GM21786 (cell line): ENCODE results near the gene SYCP1.
"Not testable (repeated sequence)": the region's sequence is repeated elsewhere in the genome, so short reads cannot be mapped to it uniquely, and the experiment has no call there.

Experiments
- ATAC-seq: cut with Tn5 transposase; IDR thresholded peaks from one replicate; pipeline ENCODE4 v1.9.1; 2021; ENCODE audit not compliant: unreplicated experiment

SYCP1 gene

GRCh38 chr1:114976891-114977290 lies 122.2 kb downstream of the SYCP1 start:
- ATAC-seq: no peak

- no peak for ATAC-seq
Observed at GRCh38 chr1:114979278-114979891, 124.7 kb downstream of the SYCP1 start.

- no peak for ATAC-seq
Observed at GRCh38 chr1:114982251-114982650, 127.6 kb downstream of the SYCP1 start.

- ATAC-seq: no peak
Observed at GRCh38 chr1:114986286-114986685, 131.6 kb downstream of the SYCP1 start.

GRCh38 chr1:114988095-114988494 lies 133.4 kb downstream of the SYCP1 start:
- ATAC-seq: no peak

- no peak for ATAC-seq
Observed at GRCh38 chr1:114997510-114998289, 143.0 kb downstream of the SYCP1 start.

- ATAC-seq: no peak
Observed at GRCh38 chr1:115006191-115006590, 151.5 kb downstream of the SYCP1 start.

GRCh38 chr1:115012006-115012405 lies 157.3 kb downstream of the SYCP1 start:
- ATAC-seq: no peak

- ATAC-seq: no peak
Observed at GRCh38 chr1:115012434-115012833, 157.8 kb downstream of the SYCP1 start.

- ATAC-seq: no peak
Observed at GRCh38 chr1:115013792-115014191, 159.1 kb downstream of the SYCP1 start.

- ATAC-seq: not testable (repeated sequence)
Observed at GRCh38 chr1:115019549-115019948, 164.9 kb downstream of the SYCP1 start.

GRCh38 chr1:115021145-115021544 lies 166.5 kb downstream of the SYCP1 start:
- no peak for ATAC-seq

GRCh38 chr1:115023593-115023992 lies 168.9 kb downstream of the SYCP1 start:
- no peak for ATAC-seq

- no peak for ATAC-seq
Observed at GRCh38 chr1:115029526-115029925, 174.9 kb downstream of the SYCP1 start, which contains the start of gene TSHB. TSHB (plus strand) TSS chr1:115029826; CDS start chr1:115033363, 3,537 bp downstream.

- no peak for ATAC-seq
Observed at GRCh38 chr1:115031595-115031994, 176.9 kb downstream of the SYCP1 start.

- no peak for ATAC-seq
Observed at GRCh38 chr1:115035652-115036051, 181.0 kb downstream of the SYCP1 start.

- ATAC-seq: no peak
Observed at GRCh38 chr1:115036814-115037507, 182.3 kb downstream of the SYCP1 start.

GRCh38 chr1:115040501-115040900 lies 185.8 kb downstream of the SYCP1 start:
- no peak for ATAC-seq

- ATAC-seq: no peak
Observed at GRCh38 chr1:115041654-115042053, 187.0 kb downstream of the SYCP1 start.
